C4-2B (cell line): ENCODE data around the gene EGFLAM.

Experiments
- CTCF ChIP-seq: fragments of 450-650 bp; conservative IDR thresholded peaks from 2 replicates; pipeline ENCODE4 v1.5.1; 2017; ENCODE audit warnings: mild to moderate bottlenecking
- ZFX ChIP-seq: fragments of 450-650 bp; IDR thresholded peaks from 2 replicates; pipeline ENCODE4 v1.6.1; 2017

- TF ChIP-seq CTCF (no peak), ZFX (no peak)
Observed at GRCh38 chr5:38456657-38457399, 198.5 kb downstream of the EGFLAM start.
